HepG2 (cell line): ENCODE measurements around the gene ADORA2B. TPM values are rescaled to one million over a fixed set of nuclear protein-coding genes. Genes with fewer than 3 reads are reported as not detected.

ENCODE experiments used
- ARHGAP35 ChIP-seq: sonication (generic); formaldehyde crosslinking; IDR thresholded peaks from 2 replicates; pipeline ENCODE4 v1.9.0; 2022; ENCODE audit warnings: mild to moderate bottlenecking, inconsistent platforms, moderate library complexity, missing genetic modification reagents, borderline replicate concordance
- EED ChIP-seq: sonication (generic); formaldehyde crosslinking; IDR thresholded peaks from 2 replicates; pipeline ENCODE4 v1.5.0; 2020; ENCODE audit warnings: mild to moderate bottlenecking, missing genetic modification reagents
- GABPB1 ChIP-seq: IDR thresholded peaks from 2 replicates; pipeline ENCODE4 v1.6.1; 2016; ENCODE audit warnings: mild to moderate bottlenecking, missing genetic modification reagents, moderate library complexity, missing compliant biosample characterization
- SRSF4 ChIP-seq: fragments of 200-400 bp; formaldehyde crosslinking; IDR thresholded peaks from one replicate; pipeline ENCODE4 v1.6.1; 2018; ENCODE audit warnings: mild to moderate bottlenecking, low read depth, low read length, moderate library complexity; ENCODE audit not compliant: poor library complexity, severe bottlenecking
- ZBTB7B ChIP-seq: sonication (generic); formaldehyde crosslinking; IDR thresholded peaks from 2 replicates; pipeline ENCODE4 v1.4.0; 2020; ENCODE audit warnings: missing genetic modification reagents
- ZNF354B ChIP-seq: sonication (generic); formaldehyde crosslinking; IDR thresholded peaks from 2 replicates; pipeline ENCODE4 v1.8.0; 2022; ENCODE audit warnings: mild to moderate bottlenecking, missing genetic modification reagents
- ZNF432 ChIP-seq: sonication (generic); formaldehyde crosslinking; IDR thresholded peaks from 2 replicates; pipeline ENCODE4 v1.5.0; 2020; ENCODE audit warnings: missing genetic modification reagents, mild to moderate bottlenecking, borderline replicate concordance
- ZNF720 ChIP-seq: sonication (generic); formaldehyde crosslinking; IDR thresholded peaks from 2 replicates; pipeline ENCODE4 v1.4.0; 2020; ENCODE audit warnings: missing genetic modification reagents
- polyA plus RNA-seq, 8 experiments: library from polyadenylated mRNA; depleted of rRNA in 3 of 8; stranded (reverse) in 7 of 8; unstranded in 1 of 8; fragments of >200 nt; fragmentation: Illumina TruSeq in 4 of 8; extraction: Trizol in 4 of 8; gene quantifications; 2 replicates each; pipeline versions ENCODE4 v1.2.1 to v1.2.3, GENCODE V29; 2011 to 2016; ENCODE audit warnings: low read depth in 4 of 8, missing spikeins in 1 of 8, mixed read lengths in 1 of 8; ENCODE audit not compliant: insufficient read depth in 1 of 8
- total RNA-seq, 5 experiments: library from RNA; depleted of rRNA; stranded (reverse); fragments of >200 nt; fragmentation: Illumina TruSeq; extraction: Trizol; gene quantifications; 2 replicates each; pipeline ENCODE4 v1.2.3, GENCODE V29; 2016; ENCODE audit warnings: low read depth in 1 of 5
- TF ChIP-seq, protein P1 (sequence below), 2 experiments: sonication (generic) in 1 of 2; formaldehyde crosslinking in 1 of 2; IDR thresholded peaks; 2 replicates each; pipeline versions ENCODE4 v1.5.1 to v1.6.1; 2011 to 2020; ENCODE audit warnings: borderline replicate concordance in 1 of 2, low read depth in 1 of 2, low read length in 1 of 2, mild to moderate bottlenecking in 1 of 2, missing genetic modification reagents in 1 of 2, moderate library complexity in 1 of 2
- TF ChIP-seq, protein P2 (sequence below), 2 experiments: sonication (generic) in 1 of 2; formaldehyde crosslinking in 1 of 2; IDR thresholded peaks; 2 replicates each; pipeline versions ENCODE4 v1.4.0 to v1.6.1; 2018 to 2020; ENCODE audit warnings: missing genetic modification reagents in 2 of 2, borderline replicate concordance in 1 of 2, low read depth in 1 of 2, mild to moderate bottlenecking in 1 of 2, missing biosample characterization in 1 of 2
- TF ChIP-seq, protein P3 (sequence below): sonication (generic); formaldehyde crosslinking; IDR thresholded peaks from 2 replicates; pipeline ENCODE4 v1.5.0; 2020; ENCODE audit warnings: mild to moderate bottlenecking, missing genetic modification reagents, borderline replicate concordance

The ADORA2B gene
- total and polyA plus RNA-seq, 2 of the 13 experiments (the other 11 are each of a cell fraction or from before 2014, with no cell fraction given): 10.4 to 20.0 TPM

DNA sequence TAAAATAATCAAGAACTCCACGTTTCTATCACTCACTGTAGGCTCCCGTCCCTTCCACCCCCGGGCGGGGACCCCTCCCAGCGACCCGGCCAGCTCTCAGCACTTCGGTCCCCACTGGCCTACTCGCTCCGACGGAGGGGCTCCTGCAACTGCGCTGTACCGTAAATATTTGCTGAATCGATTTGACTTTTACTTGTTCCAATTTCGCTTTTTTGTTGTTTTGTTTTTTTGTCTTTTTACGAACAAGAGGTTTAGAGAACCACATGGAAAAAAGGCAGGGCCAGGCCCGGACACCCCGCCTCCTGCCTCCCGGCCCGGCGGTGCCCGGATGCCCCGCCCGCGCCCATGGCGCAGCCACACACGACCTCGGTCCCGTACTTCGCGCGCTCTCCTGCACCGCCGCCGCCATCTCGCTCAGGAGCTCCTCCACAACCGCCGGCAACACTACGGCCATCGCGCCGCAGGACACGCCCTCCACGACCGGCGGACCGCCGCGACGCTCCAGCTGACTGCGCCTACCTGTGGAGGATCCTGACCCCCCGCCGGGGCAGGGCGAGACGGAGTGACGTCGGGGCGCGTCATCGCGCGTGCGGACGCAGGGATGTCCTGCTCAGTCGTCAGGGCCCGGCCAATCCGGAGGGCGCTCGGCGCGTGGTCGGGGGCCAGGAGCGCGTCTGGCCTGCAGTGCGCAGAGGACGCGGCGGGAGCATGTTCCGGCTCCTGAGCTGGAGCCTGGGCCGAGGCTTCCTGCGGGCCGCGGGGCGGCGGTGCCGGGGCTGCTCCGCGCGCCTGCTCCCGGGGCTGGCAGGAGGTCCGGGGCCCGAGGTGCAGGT is 54.4 kb downstream of the ADORA2B start, which contains the start of the genes TTC19 and ZSWIM7 (continued):
- TF ChIP-seq, protein P1, sequence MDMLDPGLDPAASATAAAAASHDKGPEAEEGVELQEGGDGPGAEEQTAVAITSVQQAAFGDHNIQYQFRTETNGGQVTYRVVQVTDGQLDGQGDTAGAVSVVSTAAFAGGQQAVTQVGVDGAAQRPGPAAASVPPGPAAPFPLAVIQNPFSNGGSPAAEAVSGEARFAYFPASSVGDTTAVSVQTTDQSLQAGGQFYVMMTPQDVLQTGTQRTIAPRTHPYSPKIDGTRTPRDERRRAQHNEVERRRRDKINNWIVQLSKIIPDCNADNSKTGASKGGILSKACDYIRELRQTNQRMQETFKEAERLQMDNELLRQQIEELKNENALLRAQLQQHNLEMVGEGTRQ (IDR thresholded peaks at IDR 0.05; ENCODE audit: low read depth, low read length): no peak
- TF ChIP-seq, protein P1 (CRISPR knock-in tag; IDR thresholded peaks at IDR 0.05; ENCODE audit: borderline replicate concordance): no peak
- TF ChIP-seq ZNF432 (CRISPR knock-in tag): no peak
- TF ChIP-seq GABPB1 (CRISPR knock-in tag): peak; percentile 90
- TF ChIP-seq ARHGAP35 (CRISPR knock-in tag): peak; percentile 94
- TF ChIP-seq, protein P2, sequence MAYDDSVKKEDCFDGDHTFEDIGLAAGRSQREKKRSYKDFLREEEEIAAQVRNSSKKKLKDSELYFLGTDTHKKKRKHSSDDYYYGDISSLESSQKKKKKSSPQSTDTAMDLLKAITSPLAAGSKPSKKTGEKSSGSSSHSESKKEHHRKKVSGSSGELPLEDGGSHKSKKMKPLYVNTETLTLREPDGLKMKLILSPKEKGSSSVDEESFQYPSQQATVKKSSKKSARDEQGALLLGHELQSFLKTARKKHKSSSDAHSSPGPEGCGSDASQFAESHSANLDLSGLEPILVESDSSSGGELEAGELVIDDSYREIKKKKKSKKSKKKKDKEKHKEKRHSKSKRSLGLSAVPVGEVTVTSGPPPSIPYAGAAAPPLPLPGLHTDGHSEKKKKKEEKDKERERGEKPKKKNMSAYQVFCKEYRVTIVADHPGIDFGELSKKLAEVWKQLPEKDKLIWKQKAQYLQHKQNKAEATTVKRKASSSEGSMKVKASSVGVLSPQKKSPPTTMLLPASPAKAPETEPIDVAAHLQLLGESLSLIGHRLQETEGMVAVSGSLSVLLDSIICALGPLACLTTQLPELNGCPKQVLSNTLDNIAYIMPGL (CRISPR knock-in tag; IDR thresholded peaks at IDR 0.05; ENCODE audit: borderline replicate concordance in 1 of 2, low read depth in 1 of 2): peak; percentile 93 to 98
- no peak for TF ChIP-seq SRSF4
- TF ChIP-seq, protein P3, sequence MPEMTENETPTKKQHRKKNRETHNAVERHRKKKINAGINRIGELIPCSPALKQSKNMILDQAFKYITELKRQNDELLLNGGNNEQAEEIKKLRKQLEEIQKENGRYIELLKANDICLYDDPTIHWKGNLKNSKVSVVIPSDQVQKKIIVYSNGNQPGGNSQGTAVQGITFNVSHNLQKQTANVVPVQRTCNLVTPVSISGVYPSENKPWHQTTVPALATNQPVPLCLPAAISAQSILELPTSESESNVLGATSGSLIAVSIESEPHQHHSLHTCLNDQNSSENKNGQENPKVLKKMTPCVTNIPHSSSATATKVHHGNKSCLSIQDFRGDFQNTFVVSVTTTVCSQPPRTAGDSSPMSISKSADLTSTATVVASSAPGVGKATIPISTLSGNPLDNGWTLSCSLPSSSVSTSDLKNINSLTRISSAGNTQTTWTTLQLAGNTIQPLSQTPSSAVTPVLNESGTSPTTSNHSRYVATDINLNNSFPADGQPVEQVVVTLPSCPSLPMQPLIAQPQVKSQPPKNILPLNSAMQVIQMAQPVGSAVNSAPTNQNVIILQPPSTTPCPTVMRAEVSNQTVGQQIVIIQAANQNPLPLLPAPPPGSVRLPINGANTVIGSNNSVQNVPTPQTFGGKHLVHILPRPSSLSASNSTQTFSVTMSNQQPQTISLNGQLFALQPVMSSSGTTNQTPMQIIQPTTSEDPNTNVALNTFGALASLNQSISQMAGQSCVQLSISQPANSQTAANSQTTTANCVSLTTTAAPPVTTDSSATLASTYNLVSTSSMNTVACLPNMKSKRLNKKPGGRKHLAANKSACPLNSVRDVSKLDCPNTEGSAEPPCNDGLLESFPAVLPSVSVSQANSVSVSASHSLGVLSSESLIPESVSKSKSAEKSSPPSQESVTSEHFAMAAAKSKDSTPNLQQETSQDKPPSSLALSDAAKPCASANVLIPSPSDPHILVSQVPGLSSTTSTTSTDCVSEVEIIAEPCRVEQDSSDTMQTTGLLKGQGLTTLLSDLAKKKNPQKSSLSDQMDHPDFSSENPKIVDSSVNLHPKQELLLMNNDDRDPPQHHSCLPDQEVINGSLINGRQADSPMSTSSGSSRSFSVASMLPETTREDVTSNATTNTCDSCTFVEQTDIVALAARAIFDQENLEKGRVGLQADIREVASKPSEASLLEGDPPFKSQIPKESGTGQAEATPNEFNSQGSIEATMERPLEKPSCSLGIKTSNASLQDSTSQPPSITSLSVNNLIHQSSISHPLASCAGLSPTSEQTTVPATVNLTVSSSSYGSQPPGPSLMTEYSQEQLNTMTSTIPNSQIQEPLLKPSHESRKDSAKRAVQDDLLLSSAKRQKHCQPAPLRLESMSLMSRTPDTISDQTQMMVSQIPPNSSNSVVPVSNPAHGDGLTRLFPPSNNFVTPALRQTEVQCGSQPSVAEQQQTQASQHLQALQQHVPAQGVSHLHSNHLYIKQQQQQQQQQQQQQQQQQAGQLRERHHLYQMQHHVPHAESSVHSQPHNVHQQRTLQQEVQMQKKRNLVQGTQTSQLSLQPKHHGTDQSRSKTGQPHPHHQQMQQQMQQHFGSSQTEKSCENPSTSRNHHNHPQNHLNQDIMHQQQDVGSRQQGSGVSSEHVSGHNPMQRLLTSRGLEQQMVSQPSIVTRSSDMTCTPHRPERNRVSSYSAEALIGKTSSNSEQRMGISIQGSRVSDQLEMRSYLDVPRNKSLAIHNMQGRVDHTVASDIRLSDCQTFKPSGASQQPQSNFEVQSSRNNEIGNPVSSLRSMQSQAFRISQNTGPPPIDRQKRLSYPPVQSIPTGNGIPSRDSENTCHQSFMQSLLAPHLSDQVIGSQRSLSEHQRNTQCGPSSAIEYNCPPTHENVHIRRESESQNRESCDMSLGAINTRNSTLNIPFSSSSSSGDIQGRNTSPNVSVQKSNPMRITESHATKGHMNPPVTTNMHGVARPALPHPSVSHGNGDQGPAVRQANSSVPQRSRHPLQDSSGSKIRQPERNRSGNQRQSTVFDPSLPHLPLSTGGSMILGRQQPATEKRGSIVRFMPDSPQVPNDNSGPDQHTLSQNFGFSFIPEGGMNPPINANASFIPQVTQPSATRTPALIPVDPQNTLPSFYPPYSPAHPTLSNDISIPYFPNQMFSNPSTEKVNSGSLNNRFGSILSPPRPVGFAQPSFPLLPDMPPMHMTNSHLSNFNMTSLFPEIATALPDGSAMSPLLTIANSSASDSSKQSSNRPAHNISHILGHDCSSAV (CRISPR knock-in tag): no peak
- TF ChIP-seq ZNF720 (CRISPR knock-in tag): 0 out of 2 replicates have a peak, but pooled peaks have one; percentile 62
- peak; percentile 66 for TF ChIP-seq ZBTB7B (CRISPR knock-in tag)
- TF ChIP-seq EED: 0 out of 2 replicates have a peak, but pooled peaks have one; percentile 76
- peak; percentile 71 for TF ChIP-seq ZNF354B (CRISPR knock-in tag)
